ENCODE measurements around the gene TMEM63B.
"Not testable (repeated sequence)": the region's sequence is repeated elsewhere in the genome, so short reads cannot be mapped to it uniquely, and the experiment has no call there.

TMEM63B gene

DNA sequence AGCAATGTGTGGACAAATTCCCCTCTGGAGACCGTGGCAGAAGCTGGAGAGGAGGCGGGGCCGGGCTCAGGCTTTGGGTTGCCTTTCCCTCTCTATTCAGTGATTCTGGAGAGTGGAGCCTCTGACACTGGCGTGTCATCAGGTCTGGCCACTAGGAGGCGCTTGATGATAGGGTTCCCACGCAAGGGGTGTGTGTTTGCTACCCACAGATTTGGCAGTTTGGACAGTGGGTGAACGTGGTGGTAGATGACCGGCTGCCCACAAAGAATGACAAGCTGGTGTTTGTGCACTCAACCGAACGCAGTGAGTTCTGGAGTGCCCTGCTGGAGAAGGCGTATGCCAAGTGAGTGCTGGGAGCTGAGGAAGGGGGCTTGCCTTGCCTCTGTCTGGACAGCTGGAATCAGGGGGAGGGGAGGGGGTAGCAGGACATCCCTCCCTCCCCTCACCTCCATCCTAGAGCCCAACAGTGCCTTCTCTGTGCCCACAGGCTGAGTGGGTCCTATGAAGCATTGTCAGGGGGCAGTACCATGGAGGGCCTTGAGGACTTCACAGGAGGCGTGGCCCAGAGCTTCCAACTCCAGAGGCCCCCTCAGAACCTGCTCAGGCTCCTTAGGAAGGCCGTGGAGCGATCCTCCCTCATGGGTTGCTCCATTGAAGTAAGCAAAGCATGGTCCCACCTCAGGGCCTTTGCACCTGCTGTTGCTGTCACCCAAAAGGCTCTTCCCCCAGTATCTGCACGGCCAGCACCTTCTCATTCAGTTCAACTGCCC, 45.6 kb downstream of the TMEM63B start:
- DNase-seq: peak; percentile 73

DNA sequence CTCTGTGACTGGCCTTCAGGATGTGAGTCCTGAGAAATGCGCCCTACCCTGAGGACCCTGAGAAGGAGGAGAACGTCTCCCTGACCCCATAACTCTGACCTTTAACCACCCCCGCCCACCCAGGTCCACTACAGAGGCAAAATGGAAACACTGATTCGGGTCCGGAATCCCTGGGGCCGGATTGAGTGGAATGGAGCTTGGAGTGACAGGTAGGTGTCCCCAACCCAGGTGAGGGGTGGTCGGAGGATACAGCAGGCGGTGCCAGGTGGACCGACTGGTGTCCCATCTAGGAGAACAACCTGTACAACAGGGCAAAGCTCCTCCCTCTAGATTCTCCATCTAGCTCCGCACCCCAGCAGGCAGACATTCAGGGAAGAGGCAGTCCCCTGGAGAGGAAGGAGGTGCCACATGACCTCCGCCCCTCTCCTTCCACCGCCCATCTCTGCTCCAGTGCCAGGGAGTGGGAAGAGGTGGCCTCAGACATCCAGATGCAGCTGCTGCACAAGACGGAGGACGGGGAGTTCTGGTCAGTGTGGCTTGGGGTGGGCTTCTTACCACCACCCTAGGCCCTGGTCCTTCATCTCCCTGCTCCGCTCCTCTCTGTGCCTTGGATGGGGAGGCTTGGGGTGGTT, 48.9 kb downstream of the TMEM63B start:
- DNase-seq: no peak

DNA sequence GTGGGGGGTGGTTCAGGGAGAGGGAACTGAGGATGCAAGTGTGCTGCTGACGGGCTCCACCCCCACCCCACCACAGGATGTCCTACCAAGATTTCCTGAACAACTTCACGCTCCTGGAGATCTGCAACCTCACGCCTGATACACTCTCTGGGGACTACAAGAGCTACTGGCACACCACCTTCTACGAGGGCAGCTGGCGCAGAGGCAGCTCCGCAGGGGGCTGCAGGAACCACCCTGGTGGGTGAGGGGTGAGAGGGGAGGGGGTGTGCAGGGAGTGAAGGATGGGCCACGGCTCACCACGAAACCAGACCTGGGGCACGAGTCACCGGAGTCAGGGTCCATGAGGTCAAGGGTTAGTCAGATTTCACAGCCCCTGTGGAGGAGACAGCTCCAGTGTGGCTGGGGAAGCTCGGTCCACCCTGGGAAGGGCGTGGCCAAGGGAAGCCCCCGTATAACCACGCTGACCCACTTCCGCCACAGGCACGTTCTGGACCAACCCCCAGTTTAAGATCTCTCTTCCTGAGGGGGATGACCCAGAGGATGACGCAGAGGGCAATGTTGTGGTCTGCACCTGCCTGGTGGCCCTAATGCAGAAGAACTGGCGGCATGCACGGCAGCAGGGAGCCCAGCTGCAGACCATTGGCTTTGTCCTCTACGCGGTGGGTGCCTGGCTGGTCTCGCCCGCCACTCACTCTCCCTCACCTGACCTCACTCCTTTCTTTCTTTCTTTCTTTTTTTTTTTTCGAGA, 49.6 kb downstream of the TMEM63B start:
- no peak for DNase-seq

DNA sequence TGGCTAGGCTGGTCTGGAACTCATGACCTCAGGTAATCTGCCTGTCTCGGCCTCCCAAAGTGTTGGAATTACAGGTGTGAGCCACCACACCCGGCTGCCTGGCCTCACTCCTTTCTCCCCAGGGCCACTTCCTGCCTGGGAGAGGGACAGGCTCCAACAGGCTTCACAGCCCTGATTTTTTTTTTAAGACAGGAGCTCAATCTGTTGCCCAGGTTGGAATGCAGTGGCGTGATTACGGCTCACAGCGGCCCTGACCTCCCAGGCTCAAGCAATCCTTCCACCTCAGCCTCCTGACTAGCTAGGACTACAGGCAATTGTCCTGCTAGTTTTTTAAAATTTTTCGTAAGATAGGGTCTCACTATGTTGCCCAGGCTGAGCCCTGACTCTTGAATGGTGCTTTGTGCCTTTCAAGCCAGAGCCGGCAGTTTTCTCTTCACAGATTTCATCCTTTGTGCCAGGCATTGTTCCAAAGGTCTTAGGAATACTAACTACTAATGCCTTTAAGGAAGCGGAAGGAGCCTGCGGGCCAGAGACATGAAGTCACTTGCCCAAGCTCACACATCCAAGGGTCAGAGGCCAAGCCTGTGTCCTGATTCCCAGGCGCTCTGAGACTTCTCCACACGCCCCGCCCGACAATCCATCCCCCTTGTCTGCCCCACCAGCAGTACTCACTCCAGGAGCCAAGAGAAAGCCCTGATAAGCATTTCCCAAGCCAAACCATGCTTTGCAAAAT, 50.5 kb downstream of the TMEM63B start:
- DNase-seq: no peak

DNA sequence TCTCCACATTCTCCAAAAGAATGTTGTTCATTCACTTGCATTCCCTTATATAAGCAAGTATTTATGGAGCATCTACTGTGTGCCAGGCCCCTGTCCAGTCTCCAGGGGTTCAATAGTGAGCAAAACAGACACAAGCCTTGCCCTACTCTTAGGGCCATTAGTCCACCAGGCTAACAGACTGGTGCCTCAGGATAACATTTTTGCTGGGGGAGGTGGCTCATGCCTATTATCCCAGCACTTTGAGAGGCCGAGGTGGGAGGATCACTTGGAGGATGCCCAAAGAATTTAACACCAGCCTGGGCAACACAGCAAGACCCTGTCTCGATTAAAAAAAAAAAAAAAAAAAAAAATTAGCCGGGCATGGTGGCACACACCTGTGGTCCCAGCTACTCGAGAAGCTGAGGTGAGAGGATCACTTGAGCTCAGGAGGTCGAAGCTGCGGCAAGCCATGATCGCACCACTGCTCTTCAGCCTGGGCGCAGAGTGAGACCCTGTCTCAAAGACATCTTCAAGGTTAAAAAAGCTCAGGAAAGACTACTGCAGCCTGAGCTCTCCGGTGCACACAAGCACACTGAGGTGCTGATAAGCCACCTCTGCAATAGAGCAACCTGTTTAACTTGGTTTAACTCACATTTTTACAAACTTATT, 51.2 kb downstream of the TMEM63B start:
- DNase-seq: no peak

DNA sequence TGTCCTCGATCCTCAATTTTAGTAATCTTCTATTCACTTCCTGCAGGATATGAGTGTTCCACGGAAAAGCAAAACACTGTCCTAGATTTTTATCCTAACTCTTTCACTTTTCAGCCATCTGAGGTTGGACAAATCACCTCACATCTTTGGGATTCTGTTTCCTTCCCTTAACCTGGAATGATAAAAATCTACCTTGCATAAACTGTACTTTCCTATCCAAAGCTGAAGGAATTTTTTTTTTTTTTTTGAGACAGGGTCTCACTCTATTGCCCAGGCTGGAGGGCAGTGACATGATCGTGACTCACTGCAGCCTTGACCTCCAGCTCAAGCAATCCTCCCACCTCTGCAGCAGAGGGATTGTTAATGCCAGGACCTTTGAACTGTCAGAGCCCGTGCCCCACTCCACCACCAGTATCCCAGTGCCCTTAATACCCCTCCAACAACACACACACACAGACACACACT, 51.8 kb downstream of the TMEM63B start:
- no peak for DNase-seq

DNA sequence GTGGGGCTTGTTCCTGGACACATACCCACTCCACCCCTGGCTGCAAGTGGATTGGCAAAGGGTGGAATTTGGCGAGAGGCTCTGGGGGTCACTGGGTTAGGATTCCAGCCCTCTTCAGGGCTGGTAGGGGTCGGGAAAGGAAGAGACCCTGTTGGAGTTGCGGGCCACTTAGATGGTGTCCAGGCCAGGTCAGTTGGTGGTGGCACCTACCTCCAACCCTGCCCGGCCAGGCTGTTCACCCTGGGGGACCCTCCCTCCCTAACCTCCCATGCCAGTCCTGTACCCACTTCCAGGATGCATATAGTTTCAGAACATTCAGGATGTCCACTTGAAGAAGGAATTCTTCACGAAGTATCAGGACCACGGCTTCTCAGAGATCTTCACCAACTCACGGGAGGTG, 52.3 kb downstream of the TMEM63B start:
- no peak for DNase-seq

DNA sequence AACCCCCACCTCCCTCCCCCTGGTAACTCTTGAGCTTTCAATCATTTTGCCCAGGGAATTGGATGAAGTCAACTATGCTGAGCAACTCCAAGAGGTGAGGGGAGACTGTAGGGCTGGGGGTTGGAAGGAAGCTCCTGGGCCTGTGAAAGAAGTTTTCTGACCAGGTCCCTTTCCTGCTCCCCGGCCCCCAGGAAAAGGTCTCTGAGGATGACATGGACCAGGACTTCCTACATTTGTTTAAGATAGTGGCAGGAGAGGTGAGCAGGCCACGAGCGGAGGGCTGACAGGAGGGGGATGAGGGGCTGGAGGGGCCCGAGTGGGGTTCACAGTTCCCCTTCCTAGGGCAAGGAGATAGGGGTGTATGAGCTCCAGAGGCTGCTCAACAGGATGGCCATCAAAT, 53.1 kb downstream of the TMEM63B start:
- DNase-seq: no peak

DNA sequence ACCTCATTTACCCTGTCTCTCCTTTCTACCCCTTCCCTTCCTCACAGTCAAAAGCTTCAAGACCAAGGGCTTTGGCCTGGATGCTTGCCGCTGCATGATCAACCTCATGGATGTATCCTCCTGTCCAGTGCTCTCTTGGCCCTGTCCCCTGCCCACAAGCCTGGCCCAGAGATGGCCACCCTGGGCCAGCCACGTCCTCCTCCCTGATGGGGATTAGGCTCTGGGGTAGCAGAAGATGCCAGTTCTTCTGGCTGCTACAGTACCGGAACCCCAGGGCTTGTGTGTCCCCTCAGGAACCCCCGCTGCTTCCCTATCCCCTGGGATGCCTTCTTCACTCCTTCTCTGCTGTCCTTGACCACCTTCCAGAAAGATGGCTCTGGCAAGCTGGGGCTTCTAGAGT, 53.5 kb downstream of the TMEM63B start:
- no peak for DNase-seq

DNA sequence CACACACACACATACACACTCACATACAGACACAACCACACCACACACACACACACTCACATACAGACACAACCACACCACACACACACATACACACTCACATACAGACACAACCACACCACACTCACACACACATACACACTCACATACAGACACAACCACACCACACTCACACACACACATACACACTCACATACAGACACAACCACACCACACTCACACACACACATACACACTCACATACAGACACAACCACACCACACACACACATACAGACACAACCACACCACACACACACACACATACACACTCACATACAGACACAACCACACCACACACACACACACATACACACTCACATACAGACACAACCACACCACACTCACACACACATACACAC, 54.4 kb downstream of the TMEM63B start:
- DNase-seq: not testable (repeated sequence)

DNA sequence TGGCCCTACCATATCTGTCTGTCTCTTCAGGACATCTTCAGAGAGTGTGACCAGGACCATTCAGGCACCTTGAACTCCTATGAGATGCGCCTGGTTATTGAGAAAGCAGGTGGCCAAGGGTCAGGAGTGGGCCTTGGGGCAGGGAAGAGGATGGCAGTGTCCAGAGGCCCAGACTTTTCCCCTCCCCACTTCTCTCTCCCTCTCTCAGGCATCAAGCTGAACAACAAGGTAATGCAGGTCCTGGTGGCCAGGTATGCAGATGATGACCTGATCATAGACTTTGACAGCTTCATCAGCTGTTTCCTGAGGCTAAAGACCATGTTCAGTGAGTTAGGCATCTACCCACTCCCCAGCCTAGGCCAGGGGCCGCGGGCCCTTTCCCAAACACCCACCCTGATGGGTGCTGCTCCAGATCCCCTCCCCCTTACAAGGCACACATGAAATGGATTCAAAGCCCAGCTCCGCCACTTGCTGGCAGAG, 55.6 kb downstream of the TMEM63B start:
- DNase-seq: no peak

DNA sequence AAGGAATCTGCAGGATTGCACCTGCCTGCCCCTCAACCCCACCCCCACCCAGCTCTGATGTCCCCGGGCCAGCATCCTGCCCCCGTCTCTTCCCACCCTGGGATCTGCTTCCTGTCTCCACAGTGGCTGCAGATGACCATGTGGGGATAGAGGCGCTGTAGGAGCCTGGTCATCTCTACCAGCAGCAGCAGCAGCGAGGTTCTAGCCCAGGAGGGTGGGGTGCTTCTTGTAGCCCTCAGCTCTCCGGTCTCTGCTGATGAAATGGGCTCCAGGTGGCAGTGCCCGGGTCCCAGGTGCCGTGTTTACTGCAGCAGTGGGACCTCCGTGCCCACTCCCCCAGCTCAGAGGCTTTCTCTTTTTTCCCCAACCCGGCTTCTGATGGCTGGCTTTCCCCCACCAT, 56.4 kb downstream of the TMEM63B start:
- no peak for DNase-seq

DNA sequence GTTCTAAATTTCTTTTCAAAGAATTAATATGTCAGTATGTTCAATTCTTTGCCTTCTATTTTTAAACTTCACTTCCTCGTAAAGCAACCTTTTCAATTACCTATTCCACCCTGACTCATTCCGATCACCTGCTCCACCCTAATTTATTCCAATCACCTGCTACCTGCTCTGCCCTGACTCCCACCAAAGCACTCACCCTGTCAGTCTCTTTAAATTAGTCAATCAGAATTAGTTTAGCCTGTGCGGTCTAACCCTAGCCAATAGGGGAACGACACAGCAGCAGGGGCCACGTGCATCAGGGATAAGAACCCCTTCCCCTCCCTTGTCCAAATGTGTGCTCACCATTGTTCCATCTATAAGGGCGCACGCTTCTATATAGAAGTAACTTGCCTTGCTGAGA, 58.0 kb downstream of the TMEM63B start:
- DNase-seq: peak; percentile 68

DNA sequence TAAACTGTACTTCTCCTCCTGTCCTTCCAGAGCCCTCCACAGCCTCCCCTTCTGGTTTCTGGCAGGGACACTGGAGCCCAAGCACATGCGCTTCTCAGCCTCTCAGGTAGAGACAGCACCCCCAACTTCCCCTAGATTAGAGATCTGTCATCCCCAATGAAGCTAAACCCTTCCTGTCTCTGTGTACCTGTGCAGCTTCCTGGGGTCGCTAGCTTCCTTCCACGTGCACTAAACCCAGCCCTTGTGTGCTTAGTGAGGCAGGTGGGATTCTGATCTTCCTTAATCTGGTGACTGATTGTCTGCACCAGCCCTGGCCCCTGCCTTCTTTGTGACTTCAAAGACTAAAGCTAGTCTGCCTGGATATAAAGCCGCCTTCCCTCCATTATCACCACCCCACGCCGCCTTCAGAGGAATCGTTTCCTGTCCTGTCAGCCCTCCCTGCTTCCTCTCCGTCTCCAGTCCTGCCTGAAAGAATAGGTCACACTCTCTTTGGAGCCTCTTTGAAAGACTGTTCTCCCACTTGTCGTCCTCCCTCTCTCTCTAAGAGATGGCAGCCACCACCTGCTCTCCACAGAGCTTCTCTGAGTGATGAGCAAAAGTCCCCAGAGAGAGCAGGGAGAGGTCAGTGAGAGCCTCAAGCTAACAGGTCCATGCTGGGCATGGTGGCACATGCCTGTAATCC, 58.7 kb downstream of the TMEM63B start:
- DNase-seq: no peak

DNA sequence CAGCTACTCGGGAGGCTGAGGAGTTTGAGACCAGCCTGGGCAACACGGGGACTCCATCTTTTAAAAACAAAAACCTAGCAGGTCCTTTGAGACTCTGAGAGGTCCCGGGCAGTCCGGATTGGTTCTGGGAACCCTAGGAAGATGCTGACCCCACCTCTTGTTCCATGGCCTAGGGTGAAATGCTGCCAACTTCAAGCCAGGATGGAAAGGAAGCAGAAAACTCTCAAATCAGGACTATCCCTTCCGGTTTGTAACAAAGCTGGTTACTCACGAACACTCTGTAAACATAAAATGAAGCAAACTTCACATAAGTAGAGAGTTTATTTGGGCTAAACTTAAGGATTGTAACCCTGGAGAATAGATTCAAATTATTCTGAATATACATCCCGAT, 59.3 kb downstream of the TMEM63B start:
- no peak for DNase-seq

DNA sequence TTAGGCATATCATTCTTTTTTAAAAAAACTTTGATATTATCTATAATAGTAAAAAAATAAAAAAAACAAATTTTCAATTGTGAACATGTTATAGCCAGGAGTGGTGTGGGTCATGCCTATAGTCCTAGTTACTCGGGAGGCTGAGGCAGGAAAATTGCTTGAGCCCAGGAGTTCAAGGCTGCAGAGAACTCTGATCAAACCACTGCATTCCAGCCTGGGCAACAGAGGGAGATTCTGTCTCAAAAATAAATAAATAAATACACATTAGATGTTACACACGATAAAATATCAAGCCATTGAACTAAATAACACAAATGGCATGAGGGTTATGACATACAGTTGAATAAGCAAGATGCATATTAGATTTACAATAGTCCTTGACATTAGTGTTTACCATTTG, 61.5 kb downstream of the TMEM63B start:
- DNase-seq: no peak

DNA sequence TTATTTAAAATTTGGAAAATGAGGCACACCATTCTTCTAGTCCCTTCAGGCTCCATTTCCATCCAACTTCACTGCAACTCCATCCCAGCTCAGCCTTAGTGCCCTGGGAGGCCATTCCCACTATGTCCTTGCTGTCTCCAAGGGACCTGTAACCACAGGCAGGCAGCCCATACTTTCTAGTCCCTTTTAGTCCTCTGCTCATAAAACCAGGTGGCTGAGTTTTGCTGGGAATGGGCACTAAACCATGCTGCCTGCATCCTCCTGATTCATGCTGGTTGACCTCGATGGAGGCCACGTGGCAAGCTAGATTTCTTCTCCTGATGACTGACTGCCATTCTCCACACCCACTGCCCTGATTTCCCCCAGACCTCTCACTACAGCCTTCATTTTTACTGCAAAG, 61.9 kb downstream of the TMEM63B start:
- no peak for DNase-seq

DNA sequence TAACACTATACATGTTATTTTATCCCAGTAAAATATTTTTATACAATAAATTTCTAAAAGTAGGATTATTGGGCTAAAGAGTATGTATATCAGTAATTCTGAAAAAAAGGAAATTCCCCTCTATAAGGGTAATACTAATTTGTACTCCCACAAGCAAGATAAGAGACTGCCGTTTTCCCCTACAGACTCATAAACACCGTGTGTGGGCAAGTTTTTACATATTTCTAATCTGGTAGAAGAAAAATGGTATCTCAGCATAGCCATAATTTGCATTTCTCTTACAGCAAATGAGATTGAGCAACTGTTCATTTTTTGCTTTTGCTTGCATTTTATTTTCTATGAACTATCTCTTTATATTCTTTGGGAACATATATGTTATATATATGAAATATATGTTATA, 63.4 kb downstream of the TMEM63B start:
- no peak for DNase-seq

DNA sequence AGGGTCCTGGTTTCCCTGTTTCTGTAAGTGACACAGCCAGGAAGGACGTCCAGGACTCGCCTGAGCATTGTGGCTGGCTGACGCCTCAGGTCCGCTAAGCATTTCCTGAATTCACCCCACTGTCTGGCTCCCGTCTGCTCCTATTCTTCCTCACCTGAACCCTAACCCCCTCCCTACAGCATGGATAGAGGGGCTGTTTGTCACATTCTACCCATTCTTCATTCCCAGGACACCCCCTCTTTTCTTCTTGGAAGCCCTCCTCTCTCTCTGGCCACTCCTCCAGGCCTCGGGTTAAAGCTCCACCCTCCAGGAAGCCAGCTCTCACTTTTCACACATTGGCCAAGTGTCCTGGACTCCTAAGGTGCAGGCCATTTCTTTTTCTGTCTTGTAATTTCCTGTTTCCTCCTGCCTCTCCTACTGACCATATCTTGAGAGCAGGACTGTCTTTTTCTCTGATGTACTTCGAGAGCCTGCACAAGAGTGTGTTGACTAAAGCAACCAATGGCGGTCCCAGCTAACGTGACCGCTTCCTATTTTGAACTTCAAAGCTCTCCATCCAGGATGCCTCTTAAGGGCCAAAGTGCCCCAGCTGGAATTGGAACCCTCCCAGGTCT, 65.2 kb downstream of the TMEM63B start:
- peak; percentile 6 for DNase-seq

DNA sequence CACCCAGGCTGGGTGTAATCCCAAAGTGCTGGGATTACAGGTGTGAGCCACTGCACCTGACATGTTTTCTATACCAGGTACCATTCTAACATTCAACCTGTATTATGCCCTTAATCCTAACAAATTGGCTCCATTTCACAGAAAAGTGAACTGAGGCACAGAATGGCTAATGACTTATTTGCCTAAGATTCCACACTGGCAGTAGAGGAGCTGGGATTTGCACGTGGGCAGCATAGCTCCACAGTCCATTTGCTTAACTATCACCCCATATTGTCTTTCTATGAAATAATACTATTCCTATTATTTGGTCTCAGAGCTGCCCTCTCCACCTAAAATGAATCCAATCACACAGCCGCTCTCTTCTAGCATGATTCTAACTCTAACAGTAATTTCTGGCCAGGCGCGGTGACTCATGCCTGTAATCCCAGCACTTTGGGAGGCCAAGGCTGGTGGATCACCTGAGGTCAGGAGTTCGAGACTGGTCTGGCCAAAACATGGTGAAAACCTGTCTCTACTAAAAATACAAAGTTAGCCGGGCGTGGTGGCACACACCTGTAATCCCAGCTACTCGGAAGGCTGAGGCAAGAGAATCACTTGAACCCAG, 66.1 kb downstream of the TMEM63B start:
- DNase-seq: no peak

DNA sequence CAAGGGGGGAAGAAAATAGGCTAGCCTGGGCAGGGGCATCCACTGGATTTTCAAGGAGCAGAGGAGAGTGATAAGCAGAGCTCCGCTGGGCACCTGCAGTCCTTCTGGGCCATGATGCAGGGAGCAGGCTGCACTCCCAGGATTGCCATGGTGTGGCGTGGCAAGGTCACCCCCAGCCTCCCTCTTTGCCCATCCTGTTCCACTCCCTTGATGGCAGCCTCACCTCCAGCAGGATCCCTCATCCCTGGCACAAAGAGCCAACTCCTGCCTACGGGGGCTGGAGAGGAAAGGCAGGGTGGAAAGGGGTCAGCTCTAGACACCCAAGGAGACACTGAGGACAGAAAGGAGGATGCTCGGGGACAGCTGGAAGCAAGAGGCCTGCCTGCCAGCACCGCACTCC, 67.0 kb downstream of the TMEM63B start:
- no peak for DNase-seq
